Measurements from ENCODE around the gene ERCC6L2.
A peak's percentile ranks its signal among the peaks of the same experiment; 100 is the strongest.

The ERCC6L2 gene, protein sequence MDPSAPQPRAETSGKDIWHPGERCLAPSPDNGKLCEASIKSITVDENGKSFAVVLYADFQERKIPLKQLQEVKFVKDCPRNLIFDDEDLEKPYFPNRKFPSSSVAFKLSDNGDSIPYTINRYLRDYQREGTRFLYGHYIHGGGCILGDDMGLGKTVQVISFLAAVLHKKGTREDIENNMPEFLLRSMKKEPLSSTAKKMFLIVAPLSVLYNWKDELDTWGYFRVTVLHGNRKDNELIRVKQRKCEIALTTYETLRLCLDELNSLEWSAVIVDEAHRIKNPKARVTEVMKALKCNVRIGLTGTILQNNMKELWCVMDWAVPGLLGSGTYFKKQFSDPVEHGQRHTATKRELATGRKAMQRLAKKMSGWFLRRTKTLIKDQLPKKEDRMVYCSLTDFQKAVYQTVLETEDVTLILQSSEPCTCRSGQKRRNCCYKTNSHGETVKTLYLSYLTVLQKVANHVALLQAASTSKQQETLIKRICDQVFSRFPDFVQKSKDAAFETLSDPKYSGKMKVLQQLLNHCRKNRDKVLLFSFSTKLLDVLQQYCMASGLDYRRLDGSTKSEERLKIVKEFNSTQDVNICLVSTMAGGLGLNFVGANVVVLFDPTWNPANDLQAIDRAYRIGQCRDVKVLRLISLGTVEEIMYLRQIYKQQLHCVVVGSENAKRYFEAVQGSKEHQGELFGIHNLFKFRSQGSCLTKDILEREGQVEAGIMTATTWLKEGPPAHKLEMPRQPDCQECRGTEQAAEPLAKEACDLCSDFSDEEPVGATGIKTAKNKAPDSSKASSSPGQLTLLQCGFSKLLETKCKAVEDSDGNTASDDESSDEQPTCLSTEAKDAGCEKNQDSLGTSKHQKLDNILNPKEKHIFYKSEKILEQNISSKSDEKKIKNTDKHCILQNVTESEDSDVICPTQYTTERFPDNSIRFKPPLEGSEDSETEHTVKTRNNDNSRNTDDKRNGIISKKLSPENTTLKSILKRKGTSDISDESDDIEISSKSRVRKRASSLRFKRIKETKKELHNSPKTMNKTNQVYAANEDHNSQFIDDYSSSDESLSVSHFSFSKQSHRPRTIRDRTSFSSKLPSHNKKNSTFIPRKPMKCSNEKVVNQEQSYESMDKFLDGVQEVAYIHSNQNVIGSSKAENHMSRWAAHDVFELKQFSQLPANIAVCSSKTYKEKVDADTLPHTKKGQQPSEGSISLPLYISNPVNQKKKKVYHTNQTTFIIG (N-terminal part only)

DNA sequence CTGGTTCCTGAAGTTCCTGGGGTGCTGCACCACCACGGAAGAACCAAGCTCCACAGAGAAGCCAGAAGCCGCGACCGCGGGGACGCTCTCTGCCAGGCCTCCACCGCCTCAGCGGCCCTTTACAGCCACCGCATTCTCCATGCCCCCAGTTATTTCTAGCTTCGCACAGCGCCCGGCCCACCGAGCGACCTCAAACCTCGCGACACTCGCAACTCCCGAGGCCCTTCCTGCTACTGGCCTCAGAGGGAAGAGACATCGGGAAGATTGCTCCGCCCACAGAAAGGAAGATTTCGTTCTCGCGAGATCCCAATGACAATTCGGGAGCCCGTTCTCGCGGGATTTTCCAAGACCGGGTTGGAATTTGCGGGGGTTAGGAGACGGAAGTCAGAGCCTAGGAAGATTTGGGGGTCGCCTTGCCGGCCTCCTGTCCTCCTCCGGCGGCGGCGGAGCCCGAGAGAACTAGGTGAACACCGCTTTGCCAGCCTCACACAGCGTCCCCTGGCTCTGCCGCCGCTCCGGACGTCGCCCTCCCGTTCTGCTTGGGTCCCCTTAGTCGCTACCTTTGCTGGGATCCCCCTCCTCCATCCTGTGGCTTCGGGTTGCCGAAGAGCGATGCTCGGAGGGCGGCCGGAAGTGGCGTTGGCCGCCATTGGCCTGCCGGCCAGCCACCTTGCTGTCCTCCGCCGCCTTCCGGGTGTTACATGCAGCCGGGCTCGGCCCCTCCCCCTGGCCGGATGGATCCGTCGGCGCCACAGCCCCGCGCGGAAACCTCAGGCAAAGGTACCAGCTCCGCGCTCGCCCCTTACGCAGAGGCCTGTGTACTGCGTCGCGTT, at the start of gene ERCC6L2:
Gene ERCC6L2 (plus strand): TSS at position 387 of the 833 bp plus-strand sequence. CDS start 348 bp downstream, at position 735.
- peak; percentile 99 for DNase-seq

DNA sequence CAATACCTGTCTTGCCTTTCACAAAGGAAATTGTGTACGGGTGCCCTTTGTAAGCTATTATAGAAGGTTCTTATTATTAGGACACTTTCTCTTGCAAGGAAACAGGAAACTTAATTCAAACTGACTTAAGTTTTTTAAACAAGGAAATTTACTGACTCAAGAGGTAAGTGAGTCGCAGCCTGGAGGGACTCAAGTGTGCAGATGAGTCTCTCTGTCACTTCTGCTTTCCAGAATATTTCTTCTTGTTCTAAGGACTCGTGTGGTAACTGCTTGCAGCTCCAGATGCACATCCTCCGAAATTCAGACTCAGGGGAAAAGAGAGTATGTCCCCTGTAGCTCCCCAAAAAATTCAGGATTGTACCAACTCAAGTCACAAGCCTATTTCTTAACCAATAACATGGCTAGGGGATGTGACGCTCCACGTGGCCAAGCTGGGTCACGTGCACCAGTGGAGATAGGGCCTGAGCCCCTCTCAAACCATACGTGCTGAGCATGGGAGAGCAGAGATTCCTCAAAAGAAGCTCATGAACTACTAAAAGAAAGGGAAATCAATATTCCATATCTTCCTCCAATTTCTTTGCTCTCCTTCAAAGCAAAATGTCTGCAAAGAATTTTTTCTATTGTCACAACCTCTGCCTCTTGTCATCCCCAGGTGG, 49.2 kb upstream of the ERCC6L2 start:
- no peak for DNase-seq

DNA sequence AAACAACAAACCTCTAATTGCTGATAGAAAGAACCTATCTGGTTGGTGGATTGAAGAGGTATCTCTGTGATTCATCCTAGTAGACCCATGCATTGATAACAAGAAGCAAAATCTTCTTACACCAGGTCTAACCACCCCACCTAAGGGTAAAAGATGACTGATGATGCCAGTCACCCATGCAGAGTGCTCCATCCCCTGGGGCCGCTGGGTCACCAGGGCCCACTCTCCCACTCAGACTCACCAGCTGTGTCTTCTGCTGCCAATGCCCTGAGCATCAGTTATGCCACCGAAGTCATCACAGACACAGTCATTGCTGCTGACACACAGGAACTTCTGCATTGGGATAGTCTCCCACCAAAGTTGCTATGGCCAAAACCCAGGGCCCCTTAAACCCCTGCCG, 44.7 kb upstream of the ERCC6L2 start:
- DNase-seq, result no peak

DNA sequence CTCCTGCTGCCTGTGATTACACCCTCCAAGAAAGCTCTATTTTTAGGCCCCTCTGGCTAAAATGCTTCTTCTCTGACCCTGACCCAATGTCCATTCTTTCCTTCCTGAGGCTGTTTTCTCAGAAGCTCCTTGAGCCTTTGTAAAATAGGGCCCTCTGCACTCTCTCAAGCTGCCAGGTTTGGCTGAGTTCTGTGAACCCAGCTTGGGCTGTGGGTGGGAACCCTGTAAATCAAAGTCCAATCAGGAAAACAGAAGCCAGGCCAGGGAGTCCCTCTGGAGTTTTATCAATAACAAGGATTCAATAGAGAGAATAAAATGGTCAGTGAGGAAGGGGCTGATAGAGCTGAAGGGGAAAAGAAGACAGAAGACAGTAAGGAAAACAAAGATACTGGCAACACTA, 43.7 kb upstream of the ERCC6L2 start:
- DNase-seq, result no peak

DNA sequence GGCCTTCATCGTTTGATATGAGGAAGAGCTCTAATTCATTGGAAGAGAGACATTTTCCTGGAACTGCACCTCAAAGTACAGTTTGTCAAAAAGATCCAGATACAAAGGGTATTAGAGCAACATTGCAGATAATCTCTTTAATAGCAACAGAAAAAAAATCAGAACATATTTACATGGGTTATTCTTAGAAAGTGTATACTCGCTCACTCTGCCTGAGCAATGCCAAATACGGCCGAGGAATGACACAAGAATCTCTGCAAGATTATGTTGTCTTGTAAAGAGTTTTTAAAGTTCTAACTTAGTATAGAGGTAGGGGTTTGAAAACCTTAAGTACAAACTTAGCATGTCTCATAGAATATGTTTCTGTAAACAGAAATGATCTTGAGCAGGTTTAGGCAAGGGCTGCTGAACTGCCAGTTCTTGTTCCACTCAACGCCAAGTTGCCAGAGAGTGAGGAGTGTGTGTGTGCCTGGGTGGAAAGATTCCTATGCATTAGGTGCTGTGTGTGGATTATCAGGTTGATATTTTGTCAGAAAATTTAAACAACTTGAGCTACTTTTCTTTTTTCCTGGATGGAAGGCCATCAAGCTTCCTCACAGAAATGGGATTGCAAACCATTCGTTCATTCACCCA, 41.8 kb upstream of the ERCC6L2 start:
- no peak for DNase-seq

DNA sequence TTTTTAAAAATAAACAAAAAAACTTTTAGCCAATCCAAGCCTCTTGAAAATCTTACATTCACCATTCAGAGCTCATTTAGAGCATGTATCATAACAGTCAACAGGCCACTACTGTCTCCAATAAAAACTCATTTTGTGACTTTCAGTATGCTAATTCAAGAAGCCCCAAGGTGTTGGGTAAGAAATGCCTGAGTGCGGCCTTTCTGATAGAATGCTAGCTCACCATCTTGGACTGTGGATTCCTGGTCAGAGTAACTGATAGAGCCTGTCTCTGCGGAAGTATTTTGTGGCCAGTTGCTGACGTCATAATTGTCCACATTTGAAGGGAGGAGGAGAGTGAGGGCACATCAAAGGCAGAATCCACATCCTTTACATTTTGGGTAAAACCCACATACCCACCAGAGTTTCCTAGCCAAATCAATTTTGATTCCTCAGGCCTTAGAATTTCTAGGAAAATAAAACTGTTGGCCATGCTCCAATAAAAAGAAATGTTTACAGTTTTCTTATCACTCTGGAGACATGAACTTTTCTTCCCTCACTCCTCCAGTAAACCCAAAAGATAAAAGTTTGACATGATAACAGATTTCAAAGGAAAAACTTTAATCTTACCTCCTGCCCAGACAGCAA, 41.1 kb upstream of the ERCC6L2 start:
- peak; percentile 20 for DNase-seq

DNA sequence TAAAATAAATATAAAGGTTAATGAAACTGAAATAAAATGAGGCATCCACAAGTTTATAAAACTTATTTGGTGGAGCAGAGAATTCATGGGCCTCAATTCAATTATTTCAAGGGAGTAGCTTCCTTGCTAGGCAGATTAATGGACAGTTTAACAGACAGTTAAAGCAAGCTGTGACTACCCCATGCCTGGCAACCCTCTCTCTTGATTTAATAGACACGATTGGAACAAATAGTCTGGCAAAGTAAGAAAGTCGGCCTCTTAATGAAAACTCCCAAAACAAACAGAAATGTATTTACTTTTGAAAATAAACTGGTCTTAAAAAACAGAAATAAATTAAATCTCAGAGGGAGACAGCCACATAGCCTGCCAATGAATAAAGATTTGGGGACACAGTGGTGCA, 40.1 kb upstream of the ERCC6L2 start:
- no peak for DNase-seq

DNA sequence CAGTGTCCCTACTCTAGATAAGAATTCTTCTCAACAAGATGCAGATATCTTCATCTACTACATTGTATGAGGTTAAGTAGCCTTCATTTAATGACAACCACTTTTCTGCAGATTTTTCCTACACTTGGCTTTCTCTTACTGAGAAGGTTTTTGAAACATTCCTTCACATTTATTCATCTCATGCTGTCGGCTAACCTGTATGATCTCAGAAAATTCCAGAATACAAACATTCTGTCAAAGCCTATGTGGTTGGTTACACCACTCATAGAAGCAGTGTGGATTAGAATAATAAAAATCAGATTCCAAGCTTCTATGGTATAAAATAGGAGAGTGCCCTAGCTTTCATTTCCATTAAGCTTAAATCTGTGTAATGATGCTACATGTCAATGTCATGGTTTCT, 39.4 kb upstream of the ERCC6L2 start:
- peak; percentile 59 for DNase-seq

DNA sequence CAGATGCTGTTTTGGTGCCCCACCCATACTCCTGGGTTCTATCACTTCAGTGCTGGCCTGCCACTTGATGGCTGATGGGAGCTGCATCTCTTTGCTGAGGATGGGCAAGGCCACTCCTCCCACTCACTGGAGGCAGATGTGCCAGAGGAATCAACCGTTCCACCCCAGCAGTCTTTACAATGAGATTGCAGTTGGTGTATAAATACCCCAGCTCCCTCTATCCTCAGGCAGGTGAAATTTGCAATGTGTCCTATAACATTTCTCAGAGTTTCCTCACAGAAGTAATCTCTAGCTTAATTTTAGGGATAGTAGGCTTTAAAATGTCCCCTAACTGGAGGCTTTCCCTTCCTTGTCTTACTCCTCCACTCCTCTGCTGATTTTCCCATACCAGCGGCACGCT, 36.5 kb upstream of the ERCC6L2 start:
- DNase-seq, result no peak

DNA sequence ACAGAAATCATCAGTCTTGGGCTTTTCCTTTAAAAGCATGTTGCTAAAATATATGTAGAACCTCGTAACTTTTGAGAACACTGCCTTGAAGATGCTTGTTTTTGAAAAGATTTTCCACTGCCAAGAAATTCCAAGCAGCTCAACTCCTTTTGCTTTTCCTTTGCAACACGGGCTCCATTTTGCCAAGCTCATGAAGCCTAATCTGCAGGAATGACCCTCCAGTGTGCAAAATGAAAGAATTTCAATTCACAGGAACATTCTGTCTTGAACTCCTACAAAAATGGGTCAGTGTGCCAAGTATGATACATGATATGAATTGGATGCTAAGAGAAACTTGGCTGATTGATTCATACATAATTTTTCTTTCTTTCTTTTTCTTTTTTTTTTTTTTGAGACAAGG, 35.4 kb upstream of the ERCC6L2 start:
- DNase-seq, result no peak

DNA sequence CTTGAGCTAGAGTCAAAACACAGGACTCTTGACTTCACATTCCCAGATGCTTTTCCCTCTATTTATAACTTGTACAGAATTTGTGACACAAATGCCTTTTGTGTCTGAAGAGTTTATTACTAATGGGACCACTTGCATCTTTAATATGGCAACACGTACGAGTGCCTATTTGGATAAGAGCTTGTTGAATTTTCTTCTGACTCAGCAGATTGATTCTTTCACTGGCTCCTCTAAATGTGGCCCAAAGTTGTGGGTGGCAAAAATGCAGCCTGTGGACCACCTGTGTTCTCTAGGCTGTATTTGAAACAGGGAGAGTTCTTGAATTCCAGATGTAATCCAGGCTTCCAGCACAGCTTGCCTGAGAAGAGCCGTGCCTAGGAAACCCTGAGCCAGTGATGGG, 34.1 kb upstream of the ERCC6L2 start:
- DNase-seq, result no peak

DNA sequence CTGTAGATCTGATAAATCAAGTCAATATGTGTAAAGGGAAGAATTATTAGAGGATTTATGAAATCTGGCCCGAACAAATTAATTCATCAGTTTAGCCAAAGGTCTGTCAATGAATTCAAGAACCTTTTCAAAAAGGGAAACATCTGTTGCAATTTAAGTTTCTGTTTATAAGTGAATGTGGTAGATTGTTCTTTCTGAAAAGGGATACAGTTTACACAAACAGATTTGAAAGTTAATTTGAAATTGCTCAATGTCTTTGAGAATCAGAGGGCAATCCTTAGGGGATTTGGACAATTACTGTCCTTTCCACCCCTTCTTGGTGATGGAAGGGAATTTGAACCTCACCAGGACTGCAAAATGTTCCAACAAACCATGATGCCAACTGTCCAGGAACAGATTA, 29.7 kb upstream of the ERCC6L2 start:
- no peak for DNase-seq

DNA sequence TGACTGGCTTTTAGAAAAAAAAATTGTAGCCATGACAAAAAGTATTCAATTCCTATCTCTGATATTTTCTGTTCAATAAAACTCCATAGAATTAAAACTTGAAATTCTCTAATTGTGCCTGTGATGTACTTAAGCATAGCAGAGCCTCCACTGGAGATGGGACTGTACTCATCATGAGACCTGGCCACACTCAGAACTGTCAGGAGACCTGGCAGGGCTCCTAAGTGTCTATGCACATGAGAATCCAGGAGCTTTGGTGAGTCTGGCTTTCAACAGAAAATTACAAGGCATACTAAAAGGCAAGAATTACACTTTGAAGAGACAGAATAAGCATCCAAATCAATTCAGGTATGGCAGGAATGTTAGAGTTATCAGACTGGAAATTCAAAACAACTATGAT, 26.7 kb upstream of the ERCC6L2 start:
- no peak for DNase-seq

DNA sequence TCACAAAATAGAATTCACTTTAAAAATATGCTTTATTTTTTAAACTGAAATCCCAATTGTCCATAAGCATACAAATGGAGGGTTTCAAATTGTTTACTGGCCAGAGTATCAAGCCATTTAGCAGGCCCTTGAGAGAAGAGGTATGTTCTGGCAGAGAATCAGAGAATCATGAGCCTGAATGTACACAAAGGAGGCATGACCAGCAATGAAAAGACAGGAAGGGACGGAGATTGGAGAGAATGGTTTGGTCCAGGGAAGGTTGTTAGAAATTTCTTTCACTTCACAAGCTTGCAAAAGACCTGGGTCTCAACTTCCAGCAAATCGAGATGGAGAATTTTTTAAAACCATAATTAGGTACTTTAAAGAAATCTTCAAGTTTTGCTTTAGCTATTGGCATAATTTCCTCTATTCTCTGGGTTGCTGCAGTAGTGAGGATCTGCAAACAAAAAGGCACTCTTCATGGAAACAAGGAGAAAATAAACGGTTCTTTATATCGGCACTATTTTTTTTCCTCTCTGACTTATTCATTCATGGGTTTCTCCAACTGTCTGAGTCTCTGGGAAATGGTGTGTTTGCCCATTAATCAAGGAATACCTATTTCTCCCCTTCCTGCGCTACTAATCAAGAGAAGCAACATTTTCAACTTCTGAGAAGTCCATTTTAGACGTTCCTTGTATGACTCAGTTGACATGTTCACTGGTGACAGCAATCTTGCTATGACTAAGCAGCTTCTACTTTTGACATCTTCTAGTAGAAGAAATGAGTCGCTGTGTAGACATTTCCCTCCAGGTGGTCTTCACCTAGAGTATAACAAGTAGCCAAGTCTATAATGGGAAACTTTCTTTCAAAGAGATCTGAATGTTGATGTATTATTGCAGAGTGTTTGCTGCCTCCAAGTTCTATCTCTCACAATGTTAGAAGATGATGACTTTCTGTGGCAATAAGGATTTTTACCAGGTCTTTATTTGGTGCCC, 23.1 kb upstream of the ERCC6L2 start:
- peak; percentile 86 for DNase-seq

DNA sequence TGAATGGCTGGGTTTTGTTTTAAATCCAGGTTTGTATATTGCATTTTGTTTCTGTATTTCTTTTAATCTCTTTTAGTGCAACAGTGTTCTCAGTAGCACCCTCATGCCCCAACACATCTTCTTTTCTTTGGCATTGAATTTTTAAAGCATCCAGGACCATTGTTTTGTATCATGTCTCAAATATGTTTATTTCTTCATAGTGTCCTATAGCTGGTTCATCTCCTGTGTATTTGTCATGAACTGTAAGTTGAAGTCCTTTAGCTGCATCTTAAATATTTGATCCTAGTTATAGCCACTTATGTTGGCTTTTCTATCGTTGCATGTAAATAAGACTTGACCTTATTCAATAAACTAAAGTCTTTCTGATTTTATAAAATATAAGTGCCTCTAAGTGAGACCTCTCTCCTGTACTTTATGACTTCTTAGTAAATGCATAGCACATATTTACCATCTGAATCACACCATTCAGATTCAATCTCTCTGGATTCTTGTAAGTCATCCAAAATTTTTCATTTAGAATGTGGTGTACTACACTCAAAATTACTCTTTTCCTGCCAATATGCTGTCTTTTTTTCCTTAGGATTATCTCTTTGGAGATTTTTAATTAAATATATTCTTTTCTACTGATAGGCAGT, 21.0 kb upstream of the ERCC6L2 start:
- DNase-seq, result peak; percentile 88

DNA sequence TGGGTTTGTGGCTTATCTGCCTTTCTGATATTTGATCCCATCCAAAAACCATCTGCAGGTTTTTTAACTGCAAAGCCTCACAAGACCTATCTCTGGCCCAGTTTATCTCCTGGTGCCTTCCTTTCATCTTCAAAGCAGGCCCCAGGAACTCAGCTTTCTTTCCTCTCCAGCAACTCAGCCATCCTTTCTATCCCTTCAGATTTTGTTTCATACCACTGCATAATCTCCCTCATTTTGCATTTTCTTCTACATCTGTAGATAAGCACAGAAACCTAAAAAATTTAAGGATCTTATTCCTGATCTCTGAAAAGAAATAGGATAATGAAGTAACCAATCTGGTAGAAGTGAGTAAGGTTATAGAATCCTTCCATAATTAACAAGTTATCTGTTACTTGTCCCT, 19.5 kb upstream of the ERCC6L2 start:
- no peak for DNase-seq

DNA sequence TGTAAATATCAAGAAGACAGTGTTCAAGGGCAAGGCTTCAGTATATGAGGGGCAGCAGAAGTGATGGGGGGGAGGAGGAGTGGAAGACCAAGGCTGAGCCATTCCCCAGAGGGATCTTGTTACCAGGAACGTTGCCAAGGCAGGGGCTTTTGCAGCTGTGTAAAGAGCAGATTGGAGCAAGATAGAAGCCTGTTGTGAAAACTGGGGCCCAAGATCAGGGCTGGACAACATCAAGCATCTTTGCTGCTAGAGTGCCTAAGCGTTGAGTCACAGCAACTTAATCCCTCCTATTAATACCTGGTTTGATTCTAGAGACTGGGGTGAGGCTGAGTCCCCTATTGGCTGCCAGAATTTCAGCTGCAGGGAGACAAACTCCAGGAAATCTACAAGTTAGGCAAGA, 18.4 kb upstream of the ERCC6L2 start:
- DNase-seq, result peak; percentile 96

DNA sequence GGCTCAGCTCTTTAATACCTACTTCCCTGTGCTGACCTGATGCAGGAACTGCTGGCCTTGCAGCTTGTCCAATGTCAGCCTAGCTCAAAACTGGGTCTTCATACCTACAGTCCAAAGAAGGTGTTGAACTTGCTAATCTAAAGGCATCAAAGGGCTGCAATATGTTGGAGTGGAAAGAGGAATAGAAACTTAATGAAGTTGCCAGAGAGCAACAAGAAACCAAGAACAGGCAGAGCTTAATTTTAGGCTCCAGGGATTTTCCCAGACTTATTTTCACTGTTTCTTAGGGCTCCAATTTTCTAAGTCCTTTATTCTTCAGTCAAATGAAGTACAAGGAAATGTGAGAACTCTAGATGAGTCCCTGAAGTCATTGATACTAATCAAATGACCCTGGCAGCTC, 17.6 kb upstream of the ERCC6L2 start:
- DNase-seq, result no peak

DNA sequence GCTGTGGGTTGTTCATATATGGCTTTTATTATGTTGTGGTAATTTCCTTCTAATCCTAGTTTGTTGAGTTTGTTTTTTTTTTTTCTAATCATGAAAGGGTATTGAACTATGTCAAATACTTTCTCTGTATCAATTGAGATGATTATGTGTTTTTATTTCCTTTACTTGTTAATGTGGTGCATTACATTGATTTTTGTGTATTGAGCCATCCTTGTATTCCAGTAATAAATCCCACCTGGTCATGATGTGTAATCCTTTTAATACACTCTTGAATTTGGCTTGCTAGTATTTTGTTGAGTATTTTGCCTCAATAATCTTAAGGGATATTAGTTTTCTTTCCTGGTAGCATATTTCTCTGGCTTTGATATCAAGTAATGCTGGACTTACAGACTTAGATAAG, 13.1 kb upstream of the ERCC6L2 start:
- no peak for DNase-seq

All from fibroblast of skin of right quadriceps (primary cell).